Measurements from ENCODE around the gene DDR1.
"Not testable (repeated sequence)": the region's sequence is repeated elsewhere in the genome, so short reads cannot be mapped to it uniquely, and the experiment has no call there.

The DDR1 gene

GRCh38 chr6:30854285-30855040 lies 29.9 kb upstream of the DDR1 start:
- DNase-seq (ENCODE audit: low read depth in 2 of 3, low spot score in 1 of 3): no peak

GRCh38 chr6:30855429-30856075 lies 28.8 kb upstream of the DDR1 start:
- DNase-seq (ENCODE audit: low read depth in 2 of 3, low spot score in 1 of 3): no peak

GRCh38 chr6:30857112-30857511 lies 27.2 kb upstream of the DDR1 start:
- DNase-seq (ENCODE audit: low read depth in 2 of 3, low spot score in 1 of 3): no peak

GRCh38 chr6:30857549-30857948 lies 26.8 kb upstream of the DDR1 start:
- no peak for DNase-seq (ENCODE audit: low read depth in 2 of 3, low spot score in 1 of 3)

GRCh38 chr6:30859726-30860125 lies 24.6 kb upstream of the DDR1 start:
- DNase-seq (ENCODE audit: low read depth in 2 of 3, low spot score in 1 of 3): not testable (repeated sequence)

GRCh38 chr6:30861257-30862048 lies 22.9 kb upstream of the DDR1 start:
- DNase-seq (ENCODE audit: low read depth in 2 of 3, low spot score in 1 of 3): no peak

- DNase-seq (ENCODE audit: low read depth in 2 of 3, low spot score in 1 of 3): no peak
Observed at GRCh38 chr6:30862156-30862875, 22.0 kb upstream of the DDR1 start.

- DNase-seq (ENCODE audit: low read depth in 2 of 3, low spot score in 1 of 3): no peak
Observed at GRCh38 chr6:30864325-30864724, 20.0 kb upstream of the DDR1 start.

- not testable (repeated sequence) for DNase-seq (ENCODE audit: low read depth in 2 of 3, low spot score in 1 of 3)
Observed at GRCh38 chr6:30869241-30869749, 15.0 kb upstream of the DDR1 start.

- DNase-seq (ENCODE audit: low read depth in 2 of 3, low spot score in 1 of 3): no peak
Observed at GRCh38 chr6:30870546-30870945, 13.8 kb upstream of the DDR1 start.

- DNase-seq (ENCODE audit: low read depth in 2 of 3, low spot score in 1 of 3): no peak
Observed at GRCh38 chr6:30871592-30872183, 12.6 kb upstream of the DDR1 start.

GRCh38 chr6:30873137-30873640 lies 11.1 kb upstream of the DDR1 start:
- DNase-seq (ENCODE audit: low read depth in 2 of 3, low spot score in 1 of 3): no peak

- not testable (repeated sequence) for DNase-seq (ENCODE audit: low read depth in 2 of 3, low spot score in 1 of 3)
Observed at GRCh38 chr6:30873795-30874194, 10.5 kb upstream of the DDR1 start.

GRCh38 chr6:30875244-30876038 lies 8.9 kb upstream of the DDR1 start:
- no peak for DNase-seq (ENCODE audit: low read depth in 2 of 3, low spot score in 1 of 3)

GRCh38 chr6:30876039-30876730 lies 8.1 kb upstream of the DDR1 start:
- DNase-seq (ENCODE audit: low read depth in 2 of 3, low spot score in 1 of 3): no peak

- peak; percentile 58 to 68 (median 65) for DNase-seq (ENCODE audit: low read depth in 2 of 3, low spot score in 1 of 3)
Observed at GRCh38 chr6:30877419-30878262, 6.7 kb upstream of the DDR1 start.

- no peak for DNase-seq (ENCODE audit: low read depth in 2 of 3, low spot score in 1 of 3)
Observed at GRCh38 chr6:30879684-30880427, 4.5 kb upstream of the DDR1 start.

All from stimulated activated CD4-positive, alpha-beta T cell treated with anti-CD3 and anti-CD28 coated beads, Interleukin-12 subunit alpha, Interleukin-12 subunit beta, amount 100 ng/mL, for 48 hours (primary cell).